ENCODE data around the gene IL1RAPL1.

The IL1RAPL1 gene

DNA sequence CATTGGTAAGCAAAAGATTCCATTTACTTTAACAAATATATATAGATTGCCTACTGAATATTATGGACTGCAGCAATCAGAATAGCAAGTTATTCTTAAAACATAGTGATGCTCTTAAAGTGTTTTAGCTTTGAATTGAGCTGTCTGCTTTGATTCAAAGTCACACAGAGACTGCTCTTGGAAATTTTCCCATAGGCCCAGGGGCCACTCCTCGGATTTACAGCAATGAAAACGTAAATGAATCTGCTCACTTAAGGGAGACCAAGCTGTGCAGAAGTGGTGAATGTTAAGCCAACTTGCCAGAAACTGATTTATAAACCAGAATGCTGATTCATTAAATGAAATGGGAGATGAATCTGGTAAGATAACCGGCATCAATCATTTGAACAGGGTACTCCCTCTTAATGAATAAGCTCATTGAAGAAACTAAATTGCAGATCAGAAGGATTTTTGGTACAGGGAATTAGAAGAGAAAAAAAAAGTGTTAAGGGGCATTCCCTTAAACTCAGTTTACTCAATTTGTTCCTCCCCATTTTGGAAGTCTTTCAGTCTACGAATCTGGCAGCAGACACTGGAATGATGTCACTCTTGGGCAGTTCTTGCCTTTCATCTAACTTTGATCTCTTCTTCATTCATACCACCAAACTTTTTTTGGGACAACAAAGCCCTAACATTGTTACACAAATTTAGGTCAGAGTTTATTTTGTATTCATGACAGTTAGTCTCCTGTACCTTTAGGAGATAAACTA, 1264.8 kb downstream of the IL1RAPL1 start:
- Histone ChIP-seq H3K36me3 (no peaks in the 10 kb centered on the region), H3K27me3 (no peaks in the 10 kb centered on the region), H3K27ac (no peak overlapping the region), H3K4me3 (ENCODE audit: low read depth in 1 of 2, low read length in 1 of 2) (no peak overlapping the region), H3K4me1 (ENCODE audit: control insufficient read depth in 1 of 2, insufficient read depth in 1 of 2, low read depth in 1 of 2, low read length in 1 of 2) (no peaks in the 10 kb centered on the region), H3K9me3 (no peaks in the 10 kb centered on the region)
- TF ChIP-seq, protein P1, sequence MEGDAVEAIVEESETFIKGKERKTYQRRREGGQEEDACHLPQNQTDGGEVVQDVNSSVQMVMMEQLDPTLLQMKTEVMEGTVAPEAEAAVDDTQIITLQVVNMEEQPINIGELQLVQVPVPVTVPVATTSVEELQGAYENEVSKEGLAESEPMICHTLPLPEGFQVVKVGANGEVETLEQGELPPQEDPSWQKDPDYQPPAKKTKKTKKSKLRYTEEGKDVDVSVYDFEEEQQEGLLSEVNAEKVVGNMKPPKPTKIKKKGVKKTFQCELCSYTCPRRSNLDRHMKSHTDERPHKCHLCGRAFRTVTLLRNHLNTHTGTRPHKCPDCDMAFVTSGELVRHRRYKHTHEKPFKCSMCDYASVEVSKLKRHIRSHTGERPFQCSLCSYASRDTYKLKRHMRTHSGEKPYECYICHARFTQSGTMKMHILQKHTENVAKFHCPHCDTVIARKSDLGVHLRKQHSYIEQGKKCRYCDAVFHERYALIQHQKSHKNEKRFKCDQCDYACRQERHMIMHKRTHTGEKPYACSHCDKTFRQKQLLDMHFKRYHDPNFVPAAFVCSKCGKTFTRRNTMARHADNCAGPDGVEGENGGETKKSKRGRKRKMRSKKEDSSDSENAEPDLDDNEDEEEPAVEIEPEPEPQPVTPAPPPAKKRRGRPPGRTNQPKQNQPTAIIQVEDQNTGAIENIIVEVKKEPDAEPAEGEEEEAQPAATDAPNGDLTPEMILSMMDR (IDR thresholded peaks at IDR 0.05), result no peak

DNA sequence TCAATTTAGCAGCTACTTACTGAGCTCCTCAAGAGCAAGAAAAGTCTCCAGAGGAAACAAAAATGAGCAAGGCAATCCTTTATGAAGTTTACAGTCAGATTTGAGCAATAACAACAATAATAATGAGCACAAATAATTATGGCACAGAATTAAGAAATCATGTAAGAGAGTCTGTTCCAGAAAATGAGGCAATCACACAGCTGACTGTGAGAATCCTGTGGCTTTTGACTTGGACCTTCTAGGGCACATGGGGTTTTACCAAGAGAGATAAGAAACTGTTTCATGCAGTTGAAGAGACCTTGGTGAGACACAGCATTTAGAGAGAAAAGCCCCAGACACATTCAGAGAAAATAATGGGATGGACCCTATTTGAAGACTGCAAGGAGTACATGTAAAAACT, 1265.5 kb downstream of the IL1RAPL1 start:
- H3K4me1 ChIP-seq (ENCODE audit: control insufficient read depth in 1 of 2, insufficient read depth in 1 of 2, low read depth in 1 of 2, low read length in 1 of 2), result no peaks in the 10 kb centered on the region
- H3K9me3 ChIP-seq, result no peaks in the 10 kb centered on the region
- H3K27me3 ChIP-seq, result no peaks in the 10 kb centered on the region
- no peaks in the 10 kb centered on the region for H3K36me3 ChIP-seq
- H3K4me3 ChIP-seq (ENCODE audit: low read depth in 1 of 2, low read length in 1 of 2), result no peak overlapping the region
- no peak overlapping the region for H3K27ac ChIP-seq
- TF ChIP-seq, protein P1 (IDR thresholded peaks at IDR 0.05), result no peak

DNA sequence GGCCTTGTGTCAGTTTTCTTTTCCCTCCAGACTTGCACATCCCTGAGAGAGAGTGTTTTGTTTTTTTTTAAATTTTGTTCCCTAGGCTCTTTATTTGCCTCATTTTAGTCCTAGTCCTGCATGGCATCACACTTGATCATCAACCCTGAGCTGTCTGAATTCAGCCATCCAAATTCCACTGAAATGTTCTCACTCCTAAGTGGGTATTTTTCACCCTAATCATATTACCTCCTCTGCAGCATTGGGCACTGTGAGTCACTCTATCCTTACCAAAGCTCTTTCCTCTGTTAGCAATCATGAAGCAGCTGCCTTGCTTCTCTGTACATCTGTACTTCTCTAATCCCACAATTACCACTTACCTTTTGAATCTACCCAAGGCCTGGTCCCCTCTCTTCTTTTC, 1271.5 kb downstream of the IL1RAPL1 start:
- Histone ChIP-seq H3K4me1 (ENCODE audit: control insufficient read depth in 1 of 2, insufficient read depth in 1 of 2, low read depth in 1 of 2, low read length in 1 of 2) (no peaks in the 10 kb centered on the region), H3K27me3 (no peaks in the 10 kb centered on the region), H3K9me3 (no peaks in the 10 kb centered on the region), H3K27ac (no peak overlapping the region), H3K4me3 (ENCODE audit: low read depth in 1 of 2, low read length in 1 of 2) (no peak overlapping the region), H3K36me3 (no peaks in the 10 kb centered on the region)
- TF ChIP-seq, protein P1 (IDR thresholded peaks at IDR 0.05), result no peak

DNA sequence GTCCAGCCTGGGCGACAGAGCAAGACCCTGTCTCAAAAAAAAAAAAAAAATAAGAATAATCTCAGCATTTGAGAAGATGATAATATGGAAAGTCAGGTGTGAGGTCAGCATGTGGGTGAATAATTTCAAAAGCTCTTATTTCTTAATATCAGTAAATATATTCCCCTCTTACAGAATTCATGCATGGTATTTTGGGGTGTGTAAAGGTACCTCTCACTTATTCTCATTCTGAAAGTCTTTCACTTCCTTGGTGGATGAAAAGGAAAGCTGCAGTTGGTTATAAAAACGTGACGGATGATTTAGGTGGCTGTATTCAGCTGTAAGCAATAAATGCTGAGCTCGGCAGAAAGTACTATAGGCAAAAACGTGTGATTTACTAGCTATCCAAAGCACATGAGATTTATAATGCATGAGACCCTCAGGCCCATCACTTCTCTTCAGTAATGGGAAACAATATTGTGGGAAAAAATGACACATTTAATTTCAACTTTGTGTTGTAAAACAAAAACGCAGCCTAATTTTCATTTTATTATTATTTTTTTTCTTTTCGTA, 1275.0 kb downstream of the IL1RAPL1 start:
- H3K9me3 ChIP-seq, result no peaks in the 10 kb centered on the region
- no peaks in the 10 kb centered on the region for H3K4me1 ChIP-seq (ENCODE audit: control insufficient read depth in 1 of 2, insufficient read depth in 1 of 2, low read depth in 1 of 2, low read length in 1 of 2)
- no peaks in the 10 kb centered on the region for H3K27me3 ChIP-seq
- H3K27ac ChIP-seq, result no peak overlapping the region
- TF ChIP-seq, protein P1 (IDR thresholded peaks at IDR 0.05), result no peak
- no peaks in the 10 kb centered on the region for H3K36me3 ChIP-seq
- no peak overlapping the region for H3K4me3 ChIP-seq (ENCODE audit: low read depth in 1 of 2, low read length in 1 of 2)

DNA sequence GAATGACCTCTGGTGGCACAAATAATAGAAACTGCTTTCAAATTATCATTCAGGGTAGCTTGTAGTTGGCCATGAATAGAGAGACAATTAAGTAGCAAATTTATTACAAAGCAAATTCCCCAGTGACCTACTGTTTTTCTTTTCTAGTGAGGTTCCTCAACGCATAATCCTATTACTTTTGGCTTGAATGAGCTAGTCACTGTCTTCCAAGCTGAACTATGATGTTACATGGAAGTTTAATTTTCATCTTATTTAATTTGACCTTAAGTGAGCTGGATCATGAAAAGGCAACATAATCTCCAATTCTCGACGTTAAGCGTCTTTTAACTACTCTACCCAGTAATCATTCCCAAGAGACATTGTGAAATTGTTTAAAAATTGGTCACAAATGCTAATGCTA, 1280.7 kb downstream of the IL1RAPL1 start:
- Histone ChIP-seq H3K4me3 (ENCODE audit: low read depth in 1 of 2, low read length in 1 of 2) (no peak overlapping the region), H3K27ac (no peak overlapping the region), H3K36me3 (no peaks in the 10 kb centered on the region), H3K4me1 (ENCODE audit: control insufficient read depth in 1 of 2, insufficient read depth in 1 of 2, low read depth in 1 of 2, low read length in 1 of 2) (no peaks in the 10 kb centered on the region), H3K9me3 (no peaks in the 10 kb centered on the region), H3K27me3 (no peaks in the 10 kb centered on the region)
- TF ChIP-seq, protein P1 (IDR thresholded peaks at IDR 0.05), result no peak

Data from neutrophil (primary cell).